WTC11 (cell line): ENCODE measurements around the gene FAM111B. TPM values are rescaled to one million over a fixed set of nuclear protein-coding genes. Genes with fewer than 3 reads are reported as not detected.

ENCODE experiments used
- ATAC-seq: fragments of 200-7000 bp; cut with Tn5 transposase; 2 replicates; pipeline ENCODE4 v1.10.0; 2021; ENCODE audit warnings: mild to moderate bottlenecking, moderate library complexity
- CTCF ChIA-PET: fragments of 300-600 bp; sonication (Branson Sonifier 250); formaldehyde crosslinking; loops from one replicate; lab custom pipeline; 2021; ENCODE audit warnings: antibody characterized with exemption; lab: Charles Lee
- POLR2A ChIA-PET: fragments of 350-600 bp; sonication (Branson Sonifier 250); formaldehyde crosslinking; loops from one replicate; lab custom pipeline; 2021; ENCODE audit warnings: antibody characterized with exemption; lab: Charles Lee
- DNase-seq: peaks from one replicate; pipeline ENCODE4 v3.0.0; 2021; ENCODE audit warnings: low spot score
- H3K27ac Mint-ChIP-seq: 2 replicates; pipeline ENCODE4 v1.8.0; 2021; ENCODE audit warnings: mixed read lengths
- H3K27me3 Mint-ChIP-seq: 2 replicates; pipeline ENCODE4 v1.8.0; 2021; ENCODE audit warnings: low read depth, mild to moderate bottlenecking, moderate library complexity, mixed read lengths
- H3K36me3 Mint-ChIP-seq: 2 replicates; pipeline ENCODE4 v1.8.0; 2021; ENCODE audit warnings: mixed read lengths
- H3K4me1 Mint-ChIP-seq: 2 replicates; pipeline ENCODE4 v1.8.0; 2022; ENCODE audit warnings: mixed read lengths
- H3K4me3 Mint-ChIP-seq: 2 replicates; pipeline ENCODE4 v1.8.0; 2021; ENCODE audit warnings: mild to moderate bottlenecking, moderate library complexity, mixed read lengths
- H3K9me3 Mint-ChIP-seq: 2 replicates; pipeline ENCODE4 v1.8.0; 2021; ENCODE audit warnings: mixed read lengths
- CREB1 ChIP-seq: sonication (generic); formaldehyde crosslinking; IDR thresholded peaks from 2 replicates; pipeline ENCODE4 v1.8.0; 2023; ENCODE audit warnings: mild to moderate bottlenecking, missing genetic modification reagents
- EMX1 ChIP-seq: fragments of 250-450 bp; sonication (Bioruptor Pico); IDR thresholded peaks from 2 replicates; pipeline ENCODE4 v1.8.0; 2021; ENCODE audit warnings: mild to moderate bottlenecking
- GABPB1 ChIP-seq: sonication (generic); formaldehyde crosslinking; IDR thresholded peaks from 2 replicates; pipeline ENCODE4 v1.8.1; 2023; ENCODE audit warnings: mild to moderate bottlenecking, missing genetic modification reagents
- GTF2I ChIP-seq: fragments of 250-450 bp; sonication (Bioruptor Pico); conservative IDR thresholded peaks from 2 replicates; pipeline ENCODE4 v1.4.0; 2021; ENCODE audit warnings: mild to moderate bottlenecking
- HMGA2 ChIP-seq: fragments of 250-450 bp; sonication (Bioruptor Pico); IDR thresholded peaks from 2 replicates; pipeline ENCODE4 v1.4.0; 2021; ENCODE audit warnings: mild to moderate bottlenecking, moderate library complexity
- JAZF1 ChIP-seq: fragments of 250-450 bp; sonication (Bioruptor Pico); IDR thresholded peaks from 2 replicates; pipeline ENCODE4 v1.9.0; 2021; ENCODE audit warnings: moderate library complexity, mild to moderate bottlenecking, inconsistent platforms
- JUN ChIP-seq: sonication (generic); formaldehyde crosslinking; IDR thresholded peaks from 2 replicates; pipeline ENCODE4 v1.8.0; 2023; ENCODE audit warnings: mild to moderate bottlenecking, missing genetic modification reagents
- MYBL2 ChIP-seq: sonication (generic); formaldehyde crosslinking; IDR thresholded peaks from 2 replicates; pipeline ENCODE4 v1.8.1; 2023; ENCODE audit warnings: mild to moderate bottlenecking, moderate library complexity, missing genetic modification reagents
- NFE2L1 ChIP-seq: sonication (generic); formaldehyde crosslinking; IDR thresholded peaks from 2 replicates; pipeline ENCODE4 v1.8.1; 2023; ENCODE audit warnings: missing genetic modification reagents
- NFYB ChIP-seq: sonication (generic); formaldehyde crosslinking; conservative IDR thresholded peaks from 2 replicates; pipeline ENCODE4 v1.8.0; 2022; ENCODE audit warnings: low read depth, missing genetic modification reagents
- SOX15 ChIP-seq: fragments of 250-450 bp; sonication (Bioruptor Pico); IDR thresholded peaks from 2 replicates; pipeline ENCODE4 v1.9.0; 2021; ENCODE audit warnings: mild to moderate bottlenecking
- SP1 ChIP-seq: sonication (generic); formaldehyde crosslinking; conservative IDR thresholded peaks from 2 replicates; pipeline ENCODE4 v1.8.1; 2022; ENCODE audit warnings: missing genetic modification reagents
- ZBTB21 ChIP-seq: sonication (generic); formaldehyde crosslinking; IDR thresholded peaks from 2 replicates; pipeline ENCODE4 v1.8.1; 2023; ENCODE audit warnings: mild to moderate bottlenecking, missing genetic modification reagents, borderline replicate concordance
- ZNF219 ChIP-seq: sonication (generic); formaldehyde crosslinking; IDR thresholded peaks from 2 replicates; pipeline ENCODE4 v1.8.0; 2023; ENCODE audit warnings: missing genetic modification reagents, mild to moderate bottlenecking, borderline replicate concordance
- ZNF416 ChIP-seq: fragments of 250-450 bp; sonication (Bioruptor Pico); IDR thresholded peaks from 2 replicates; pipeline ENCODE4 v1.9.0; 2021; ENCODE audit warnings: mild to moderate bottlenecking, inconsistent platforms
- ZNF671 ChIP-seq: fragments of 250-450 bp; sonication (Bioruptor Pico); IDR thresholded peaks from 2 replicates; pipeline ENCODE4 v1.8.0; 2021; ENCODE audit warnings: mild to moderate bottlenecking
- total RNA-seq: library from RNA; stranded (reverse); gene quantifications from 3 replicates; pipeline ENCODE4 v1.2.3, GENCODE V29; 2021
- TF ChIP-seq, protein P1 (sequence below): sonication (generic); formaldehyde crosslinking; IDR thresholded peaks from 2 replicates; pipeline ENCODE4 v1.8.0; 2023; ENCODE audit warnings: mild to moderate bottlenecking, missing genetic modification reagents
- TF ChIP-seq, protein P2 (sequence below): fragments of 250-450 bp; sonication (Bioruptor Pico); IDR thresholded peaks from 2 replicates; pipeline ENCODE4 v1.9.0; 2021; ENCODE audit warnings: mild to moderate bottlenecking
- TF ChIP-seq, protein P3 (sequence below): sonication (generic); formaldehyde crosslinking; IDR thresholded peaks from 2 replicates; pipeline ENCODE4 v1.8.1; 2022; ENCODE audit warnings: mild to moderate bottlenecking, missing genetic modification reagents, moderate library complexity, borderline replicate concordance
- TF ChIP-seq, protein P4 (sequence below): fragments of 250-450 bp; sonication (Bioruptor Pico); IDR thresholded peaks from 2 replicates; pipeline ENCODE4 v1.9.0; 2021; ENCODE audit warnings: mild to moderate bottlenecking, borderline replicate concordance

FAM111B gene
- total RNA-seq, 1 experiment from 2014 or later = 25.5 TPM

DNA sequence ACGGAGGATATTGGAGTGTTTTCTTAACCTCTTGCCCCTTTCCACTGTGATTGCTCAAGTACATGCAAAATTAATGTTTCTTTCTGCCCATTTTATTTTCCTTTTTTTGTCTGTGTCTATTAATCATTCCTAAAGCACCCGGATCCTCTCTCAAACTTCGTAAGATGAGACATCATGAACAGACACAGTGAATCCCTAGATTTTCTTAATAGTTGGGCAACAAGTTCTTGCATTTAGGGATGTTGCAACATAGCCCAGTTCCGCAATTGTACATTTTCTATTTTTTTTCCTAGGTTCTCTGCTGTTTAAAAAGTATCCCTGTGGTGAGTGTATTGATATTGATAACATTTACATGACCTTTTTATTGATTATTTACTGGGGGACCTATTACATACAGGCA, 38.5 kb downstream of the FAM111B start:
- TF ChIP-seq, protein P1, sequence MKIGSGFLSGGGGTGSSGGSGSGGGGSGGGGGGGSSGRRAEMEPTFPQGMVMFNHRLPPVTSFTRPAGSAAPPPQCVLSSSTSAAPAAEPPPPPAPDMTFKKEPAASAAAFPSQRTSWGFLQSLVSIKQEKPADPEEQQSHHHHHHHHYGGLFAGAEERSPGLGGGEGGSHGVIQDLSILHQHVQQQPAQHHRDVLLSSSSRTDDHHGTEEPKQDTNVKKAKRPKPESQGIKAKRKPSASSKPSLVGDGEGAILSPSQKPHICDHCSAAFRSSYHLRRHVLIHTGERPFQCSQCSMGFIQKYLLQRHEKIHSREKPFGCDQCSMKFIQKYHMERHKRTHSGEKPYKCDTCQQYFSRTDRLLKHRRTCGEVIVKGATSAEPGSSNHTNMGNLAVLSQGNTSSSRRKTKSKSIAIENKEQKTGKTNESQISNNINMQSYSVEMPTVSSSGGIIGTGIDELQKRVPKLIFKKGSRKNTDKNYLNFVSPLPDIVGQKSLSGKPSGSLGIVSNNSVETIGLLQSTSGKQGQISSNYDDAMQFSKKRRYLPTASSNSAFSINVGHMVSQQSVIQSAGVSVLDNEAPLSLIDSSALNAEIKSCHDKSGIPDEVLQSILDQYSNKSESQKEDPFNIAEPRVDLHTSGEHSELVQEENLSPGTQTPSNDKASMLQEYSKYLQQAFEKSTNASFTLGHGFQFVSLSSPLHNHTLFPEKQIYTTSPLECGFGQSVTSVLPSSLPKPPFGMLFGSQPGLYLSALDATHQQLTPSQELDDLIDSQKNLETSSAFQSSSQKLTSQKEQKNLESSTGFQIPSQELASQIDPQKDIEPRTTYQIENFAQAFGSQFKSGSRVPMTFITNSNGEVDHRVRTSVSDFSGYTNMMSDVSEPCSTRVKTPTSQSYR = no peak
- TF ChIP-seq HMGA2 (CRISPR knock-in tag) (no peak), ZNF416 (CRISPR knock-in tag) (no peak), GABPB1 (no peak), SP1 (CRISPR knock-in tag) (no peak)
- Mint-ChIP-seq H3K4me3 (peak overlapping the region; percentile 86), H3K27me3 (peaks cover 13% of the 10 kb centered on the region), H3K9me3 (peaks cover 5% of the 10 kb centered on the region; the same call in 1 of the 2 replicates), H3K4me1 (peaks cover 42% of the 10 kb centered on the region), H3K27ac (no peak overlapping the region), H3K36me3 (peaks cover 22% of the 10 kb centered on the region)
- DNase-seq = no peak
- ATAC-seq = no peak
- CTCF ChIA-PET = interaction anchor here (0.6 to 4.7 kb wide), 12 partner anchors 10 to 245 kb away, joined by 3 to 46 read pairs (median 9); partner anchors contain the start of genes DTX4 and FAM111B
- POLR2A ChIA-PET = interaction anchor here (0.9 to 1.5 kb wide), 3 partner anchors 13 to 41 kb away, joined by 4 to 5 read pairs (median 4); no protein-coding TSS in a partner anchor

DNA sequence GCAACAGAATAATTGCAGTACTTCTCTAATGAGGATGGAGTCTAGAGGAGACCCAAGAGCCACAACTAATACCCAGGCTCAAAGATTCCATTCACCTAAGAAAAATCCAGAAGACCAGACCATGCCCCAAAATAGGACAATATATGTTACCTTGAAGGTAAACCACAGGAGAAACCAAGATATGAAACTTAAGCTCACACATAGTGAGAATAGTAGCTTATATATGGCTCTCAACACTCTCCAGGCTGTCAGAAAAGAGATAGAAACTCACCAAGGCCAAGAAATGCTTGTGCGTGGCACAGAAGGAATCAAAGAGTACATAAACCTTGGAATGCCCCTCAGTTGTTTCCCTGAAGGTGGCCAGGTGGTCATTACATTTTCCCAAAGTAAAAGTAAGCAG, 44.7 kb downstream of the FAM111B start:
- H3K4me1 Mint-ChIP-seq = no peaks in the 10 kb centered on the region
- H3K27me3 Mint-ChIP-seq = no peaks in the 10 kb centered on the region
- H3K36me3 Mint-ChIP-seq = peaks cover 37% of the 10 kb centered on the region
- ATAC-seq (no peak), DNase-seq (no peak)
- CTCF ChIA-PET = no interaction called here
- TF ChIP-seq, protein P2, sequence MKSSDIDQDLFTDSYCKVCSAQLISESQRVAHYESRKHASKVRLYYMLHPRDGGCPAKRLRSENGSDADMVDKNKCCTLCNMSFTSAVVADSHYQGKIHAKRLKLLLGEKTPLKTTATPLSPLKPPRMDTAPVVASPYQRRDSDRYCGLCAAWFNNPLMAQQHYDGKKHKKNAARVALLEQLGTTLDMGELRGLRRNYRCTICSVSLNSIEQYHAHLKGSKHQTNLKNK (CRISPR knock-in tag) = no peak
- TF ChIP-seq NFE2L1 (no peak), ZNF219 (CRISPR knock-in tag) (no peak), NFYB (no peak), EMX1 (CRISPR knock-in tag) (no peak), JAZF1 (CRISPR knock-in tag) (no peak)
- TF ChIP-seq, all 79 proteins: peak for 0
- H3K4me3 Mint-ChIP-seq = no peak overlapping the region
- H3K9me3 Mint-ChIP-seq = no peaks in the 10 kb centered on the region
- POLR2A ChIA-PET = no interaction called here
- no peak overlapping the region for H3K27ac Mint-ChIP-seq

DNA sequence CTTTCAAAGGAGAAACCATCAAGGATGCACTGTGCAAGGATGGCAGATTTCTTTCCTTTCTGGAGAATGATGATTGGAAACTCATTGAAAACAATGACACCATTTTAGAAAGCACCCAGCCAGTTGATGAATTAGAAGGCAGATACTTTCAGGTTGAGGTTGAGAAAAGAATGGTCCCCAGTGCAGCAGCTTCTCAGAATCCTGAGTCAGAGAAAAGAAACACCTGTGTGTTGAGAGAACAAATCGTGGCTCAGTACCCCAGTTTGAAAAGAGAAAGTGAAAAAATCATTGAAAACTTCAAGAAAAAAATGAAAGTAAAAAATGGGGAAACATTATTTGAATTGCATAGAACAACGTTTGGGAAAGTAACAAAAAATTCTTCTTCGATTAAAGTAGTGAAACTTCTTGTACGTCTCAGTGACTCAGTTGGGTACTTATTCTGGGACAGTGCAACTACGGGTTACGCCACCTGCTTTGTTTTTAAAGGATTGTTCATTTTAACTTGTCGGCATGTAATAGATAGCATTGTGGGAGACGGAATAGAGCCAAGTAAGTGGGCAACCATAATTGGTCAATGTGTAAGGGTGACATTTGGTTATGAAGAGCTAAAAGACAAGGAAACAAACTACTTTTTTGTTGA, 45.4 kb downstream of the FAM111B start:
- Mint-ChIP-seq H3K4me1 (no peaks in the 10 kb centered on the region), H3K36me3 (peaks cover 34% of the 10 kb centered on the region), H3K9me3 (no peaks in the 10 kb centered on the region), H3K27ac (no peak overlapping the region), H3K4me3 (no peak overlapping the region), H3K27me3 (no peaks in the 10 kb centered on the region)
- CTCF ChIA-PET = no interaction called here
- TF ChIP-seq, protein P3, sequence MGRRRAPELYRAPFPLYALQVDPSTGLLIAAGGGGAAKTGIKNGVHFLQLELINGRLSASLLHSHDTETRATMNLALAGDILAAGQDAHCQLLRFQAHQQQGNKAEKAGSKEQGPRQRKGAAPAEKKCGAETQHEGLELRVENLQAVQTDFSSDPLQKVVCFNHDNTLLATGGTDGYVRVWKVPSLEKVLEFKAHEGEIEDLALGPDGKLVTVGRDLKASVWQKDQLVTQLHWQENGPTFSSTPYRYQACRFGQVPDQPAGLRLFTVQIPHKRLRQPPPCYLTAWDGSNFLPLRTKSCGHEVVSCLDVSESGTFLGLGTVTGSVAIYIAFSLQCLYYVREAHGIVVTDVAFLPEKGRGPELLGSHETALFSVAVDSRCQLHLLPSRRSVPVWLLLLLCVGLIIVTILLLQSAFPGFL (CRISPR knock-in tag) = no peak
- TF ChIP-seq, protein P4, sequence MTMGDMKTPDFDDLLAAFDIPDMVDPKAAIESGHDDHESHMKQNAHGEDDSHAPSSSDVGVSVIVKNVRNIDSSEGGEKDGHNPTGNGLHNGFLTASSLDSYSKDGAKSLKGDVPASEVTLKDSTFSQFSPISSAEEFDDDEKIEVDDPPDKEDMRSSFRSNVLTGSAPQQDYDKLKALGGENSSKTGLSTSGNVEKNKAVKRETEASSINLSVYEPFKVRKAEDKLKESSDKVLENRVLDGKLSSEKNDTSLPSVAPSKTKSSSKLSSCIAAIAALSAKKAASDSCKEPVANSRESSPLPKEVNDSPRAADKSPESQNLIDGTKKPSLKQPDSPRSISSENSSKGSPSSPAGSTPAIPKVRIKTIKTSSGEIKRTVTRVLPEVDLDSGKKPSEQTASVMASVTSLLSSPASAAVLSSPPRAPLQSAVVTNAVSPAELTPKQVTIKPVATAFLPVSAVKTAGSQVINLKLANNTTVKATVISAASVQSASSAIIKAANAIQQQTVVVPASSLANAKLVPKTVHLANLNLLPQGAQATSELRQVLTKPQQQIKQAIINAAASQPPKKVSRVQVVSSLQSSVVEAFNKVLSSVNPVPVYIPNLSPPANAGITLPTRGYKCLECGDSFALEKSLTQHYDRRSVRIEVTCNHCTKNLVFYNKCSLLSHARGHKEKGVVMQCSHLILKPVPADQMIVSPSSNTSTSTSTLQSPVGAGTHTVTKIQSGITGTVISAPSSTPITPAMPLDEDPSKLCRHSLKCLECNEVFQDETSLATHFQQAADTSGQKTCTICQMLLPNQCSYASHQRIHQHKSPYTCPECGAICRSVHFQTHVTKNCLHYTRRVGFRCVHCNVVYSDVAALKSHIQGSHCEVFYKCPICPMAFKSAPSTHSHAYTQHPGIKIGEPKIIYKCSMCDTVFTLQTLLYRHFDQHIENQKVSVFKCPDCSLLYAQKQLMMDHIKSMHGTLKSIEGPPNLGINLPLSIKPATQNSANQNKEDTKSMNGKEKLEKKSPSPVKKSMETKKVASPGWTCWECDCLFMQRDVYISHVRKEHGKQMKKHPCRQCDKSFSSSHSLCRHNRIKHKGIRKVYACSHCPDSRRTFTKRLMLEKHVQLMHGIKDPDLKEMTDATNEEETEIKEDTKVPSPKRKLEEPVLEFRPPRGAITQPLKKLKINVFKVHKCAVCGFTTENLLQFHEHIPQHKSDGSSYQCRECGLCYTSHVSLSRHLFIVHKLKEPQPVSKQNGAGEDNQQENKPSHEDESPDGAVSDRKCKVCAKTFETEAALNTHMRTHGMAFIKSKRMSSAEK (CRISPR knock-in tag) = no peak
- TF ChIP-seq SOX15 (CRISPR knock-in tag) (no peak), MYBL2 (no peak), EMX1 (CRISPR knock-in tag) (no peak), SP1 (CRISPR knock-in tag) (no peak), JUN (CRISPR knock-in tag) (no peak), ZBTB21 (CRISPR knock-in tag) (no peak), ZNF219 (CRISPR knock-in tag) (no peak), GTF2I (no peak), ZNF671 (CRISPR knock-in tag) (no peak), CREB1 (CRISPR knock-in tag) (no peak)
- TF ChIP-seq, protein P2 (CRISPR knock-in tag) = no peak
- POLR2A ChIA-PET = no interaction called here
- DNase-seq (no peak), ATAC-seq (no peak)
